ENCODE data around the gene EFR3B. TPM values are rescaled to one million over a fixed set of nuclear protein-coding genes. Genes with fewer than 3 reads are reported as not detected.
"Not testable (repeated sequence)": the region's sequence is repeated elsewhere in the genome, so short reads cannot be mapped to it uniquely, and the experiment has no call there.

EFR3B gene
- total and polyA plus RNA-seq, 10 of the 15 experiments (the other 5 are each of a cell fraction or from before 2014, with no cell fraction given), result 0.12 to 3.9 (median 1.8) TPM

DNA sequence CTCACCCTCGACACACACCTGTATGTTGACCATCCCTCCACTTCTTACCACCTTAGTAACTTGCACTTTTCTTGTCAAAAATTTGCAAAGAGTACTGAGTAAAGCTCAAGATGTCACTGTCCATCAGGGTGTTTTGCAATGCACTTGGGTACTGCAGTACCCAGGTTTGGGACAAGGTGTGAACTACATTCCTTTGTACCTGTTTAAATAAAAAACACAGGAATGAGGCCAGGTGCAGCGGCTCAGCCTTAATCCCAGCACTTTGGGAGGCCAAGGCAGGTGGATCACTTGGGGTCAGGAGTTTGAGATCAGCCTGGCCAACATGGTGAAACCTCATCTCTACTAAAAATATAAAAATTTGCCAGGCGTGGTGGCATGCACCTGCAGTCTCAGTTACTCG, 98.7 kb downstream of the EFR3B start:
- in situ Hi-C loops (cut with MboI); DNase-seq (ENCODE audit: low read depth, low spot score); H3K27me3 ChIP-seq (replicated peaks in 1 of 2; ENCODE audit: control insufficient read depth in 2 of 2, insufficient read depth in 2 of 2, low read length in 1 of 2); FAIRE-seq; H3K9me3 ChIP-seq (replicated peaks; ENCODE audit: control insufficient read depth, insufficient read depth, low read length); intact Hi-C loops (cut with micrococcal nuclease; ENCODE audit: unreplicated experiment); H4K20me1 ChIP-seq (ENCODE audit: control insufficient read depth, insufficient read depth); RAD21 ChIA-PET (ENCODE audit: unreplicated experiment); H2AFZ ChIP-seq (ENCODE audit: control insufficient read depth, low read depth, low read length); H3K27ac ChIP-seq (ENCODE audit: control insufficient read depth, insufficient read depth); H3K4me1 ChIP-seq (ENCODE audit: control insufficient read depth, insufficient read depth, low read length); BruUV-seq (replicated peaks); H3K4me2 ChIP-seq (ENCODE audit: control insufficient read depth, insufficient read depth); H3K36me3 ChIP-seq (ENCODE audit: control insufficient read depth in 2 of 2, insufficient read depth in 2 of 2, low read length in 1 of 2); H3K9ac ChIP-seq (ENCODE audit: control insufficient read depth, insufficient read depth, low read length); H3K4me3 ChIP-seq; ATAC-seq; H3K79me2 ChIP-seq (ENCODE audit: control insufficient read depth, insufficient read depth, low read length): not testable (repeated sequence)
- ChIA-PET CTCF (interaction anchor here (0.6 to 3.7 kb wide), 6 partner anchors 12 to 1321 kb away, joined by 3 to 11 read pairs (median 4); no protein-coding TSS in a partner anchor), SMC1A (ENCODE audit: uncharacterized antibody, unreplicated experiment) (interaction anchor here (1.0 kb wide), 1 partner anchor 12 kb away, joined by 4 read pairs; no protein-coding TSS in a partner anchor), POLR2A (interaction anchor here (0.7 kb wide), 1 partner anchor 26 kb away, joined by 4 read pairs; no protein-coding TSS in a partner anchor)
- 33% methylated on average over 4 of the region's 4 CpGs for WGBS (ENCODE audit: insufficient coverage, insufficient replicate concordance, low lambda C conversion rate, missing lambda C conversion rate)

DNA sequence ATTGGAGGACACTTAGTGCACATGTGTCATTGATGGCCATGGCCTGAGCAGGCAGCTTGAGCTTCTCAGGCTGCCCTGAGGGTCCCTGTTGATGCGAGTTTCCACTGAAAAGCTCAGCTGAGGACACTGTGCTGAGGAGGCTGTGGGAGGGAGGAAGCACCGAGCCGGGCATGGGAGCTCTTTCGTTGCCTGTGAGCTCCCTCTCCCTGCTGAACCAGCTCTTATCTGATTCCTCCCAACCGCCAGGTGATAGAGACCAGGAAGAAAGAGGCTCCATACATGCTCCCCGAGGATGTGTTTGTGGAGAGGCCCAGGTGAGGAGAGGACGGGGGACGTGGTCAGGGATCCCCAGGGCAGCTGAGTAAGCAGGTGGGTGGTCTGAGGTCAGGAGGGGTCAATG, 99.2 kb downstream of the EFR3B start:
- ChIA-PET CTCF (interaction anchor here (0.6 to 1.1 kb wide), 6 partner anchors 25 to 1331 kb away, joined by 3 to 4 read pairs (median 3); no protein-coding TSS in a partner anchor), RAD21 (ENCODE audit: unreplicated experiment) (no interaction called here), SMC1A (ENCODE audit: uncharacterized antibody, unreplicated experiment) (interaction anchor here (0.6 to 1.0 kb wide), 2 partner anchors 12 to 1148 kb away, joined by 4 read pairs; no protein-coding TSS in a partner anchor), POLR2A (interaction anchor here (0.7 kb wide), 1 partner anchor 25 kb away, joined by 4 read pairs; no protein-coding TSS in a partner anchor)
- FAIRE-seq (no peak), ATAC-seq (no peak), DNase-seq (ENCODE audit: low read depth, low spot score) (no peak)
- no peak overlapping the region for H2AFZ ChIP-seq (ENCODE audit: control insufficient read depth, low read depth, low read length)
- H3K9me3 ChIP-seq (replicated peaks; ENCODE audit: control insufficient read depth, insufficient read depth, low read length), result no peaks in the 10 kb centered on the region
- no peak overlapping the region for H3K27ac ChIP-seq (ENCODE audit: control insufficient read depth, insufficient read depth)
- no peaks in the 10 kb centered on the region; a peak in 3 of 4 replicates for H3K27me3 ChIP-seq (replicated peaks in 1 of 2; ENCODE audit: control insufficient read depth in 2 of 2, insufficient read depth in 2 of 2, low read length in 1 of 2)
- no peak overlapping the region for H3K9ac ChIP-seq (ENCODE audit: control insufficient read depth, insufficient read depth, low read length)
- H3K79me2 ChIP-seq (ENCODE audit: control insufficient read depth, insufficient read depth, low read length), result no peaks in the 10 kb centered on the region
- no peaks in the 10 kb centered on the region for H3K36me3 ChIP-seq (ENCODE audit: control insufficient read depth in 2 of 2, insufficient read depth in 2 of 2, low read length in 1 of 2)
- no TSS peak for BruUV-seq (replicated peaks)
- no peaks in the 10 kb centered on the region for H4K20me1 ChIP-seq (ENCODE audit: control insufficient read depth, insufficient read depth)
- intact Hi-C loops (cut with micrococcal nuclease; ENCODE audit: unreplicated experiment), result no loop called here
- H3K4me3 ChIP-seq, result no peak overlapping the region
- H3K4me1 ChIP-seq (ENCODE audit: control insufficient read depth, insufficient read depth, low read length), result no peaks in the 10 kb centered on the region
- 36% methylated on average over 8 of the region's 8 CpGs for WGBS (ENCODE audit: insufficient coverage, insufficient replicate concordance, low lambda C conversion rate, missing lambda C conversion rate)
- in situ Hi-C loops (cut with MboI), result no loop called here
- H3K4me2 ChIP-seq (ENCODE audit: control insufficient read depth, insufficient read depth), result no peak overlapping the region
- TF ChIP-seq SMAD1 (IDR thresholded peaks at IDR 0.05; ENCODE audit: low read depth, partially characterized antibody), result no peak
- TF ChIP-seq, protein P1, sequence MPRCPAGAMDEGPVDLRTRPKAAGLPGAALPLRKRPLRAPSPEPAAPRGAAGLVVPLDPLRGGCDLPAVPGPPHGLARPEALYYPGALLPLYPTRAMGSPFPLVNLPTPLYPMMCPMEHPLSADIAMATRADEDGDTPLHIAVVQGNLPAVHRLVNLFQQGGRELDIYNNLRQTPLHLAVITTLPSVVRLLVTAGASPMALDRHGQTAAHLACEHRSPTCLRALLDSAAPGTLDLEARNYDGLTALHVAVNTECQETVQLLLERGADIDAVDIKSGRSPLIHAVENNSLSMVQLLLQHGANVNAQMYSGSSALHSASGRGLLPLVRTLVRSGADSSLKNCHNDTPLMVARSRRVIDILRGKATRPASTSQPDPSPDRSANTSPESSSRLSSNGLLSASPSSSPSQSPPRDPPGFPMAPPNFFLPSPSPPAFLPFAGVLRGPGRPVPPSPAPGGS (IDR thresholded peaks at IDR 0.05; ENCODE audit: borderline replicate concordance, insufficient read depth, low read depth, low read length, poor library complexity, severe bottlenecking), result no peak
- TF ChIP-seq ASH2L (IDR thresholded peaks at IDR 0.05; ENCODE audit: borderline replicate concordance, low read depth), result no peak
- TF ChIP-seq RELA (IDR thresholded peaks at IDR 0.05; ENCODE audit: borderline replicate concordance, partially characterized antibody), result no peak
- TF ChIP-seq TCF12 (IDR thresholded peaks at IDR 0.05; ENCODE audit: low read depth, low read length), result no peak
- TF ChIP-seq CBX5 (IDR thresholded peaks at IDR 0.05; ENCODE audit: low read depth), result no peak
- no peak for TF ChIP-seq NR2C2 (IDR thresholded peaks at IDR 0.05; ENCODE audit: borderline replicate concordance, control insufficient read depth, insufficient read length, low read depth)
- no peak for TF ChIP-seq POLR2AphosphoS5 (IDR thresholded peaks at IDR 0.05; ENCODE audit: low read length)
- TF ChIP-seq, protein P2, sequence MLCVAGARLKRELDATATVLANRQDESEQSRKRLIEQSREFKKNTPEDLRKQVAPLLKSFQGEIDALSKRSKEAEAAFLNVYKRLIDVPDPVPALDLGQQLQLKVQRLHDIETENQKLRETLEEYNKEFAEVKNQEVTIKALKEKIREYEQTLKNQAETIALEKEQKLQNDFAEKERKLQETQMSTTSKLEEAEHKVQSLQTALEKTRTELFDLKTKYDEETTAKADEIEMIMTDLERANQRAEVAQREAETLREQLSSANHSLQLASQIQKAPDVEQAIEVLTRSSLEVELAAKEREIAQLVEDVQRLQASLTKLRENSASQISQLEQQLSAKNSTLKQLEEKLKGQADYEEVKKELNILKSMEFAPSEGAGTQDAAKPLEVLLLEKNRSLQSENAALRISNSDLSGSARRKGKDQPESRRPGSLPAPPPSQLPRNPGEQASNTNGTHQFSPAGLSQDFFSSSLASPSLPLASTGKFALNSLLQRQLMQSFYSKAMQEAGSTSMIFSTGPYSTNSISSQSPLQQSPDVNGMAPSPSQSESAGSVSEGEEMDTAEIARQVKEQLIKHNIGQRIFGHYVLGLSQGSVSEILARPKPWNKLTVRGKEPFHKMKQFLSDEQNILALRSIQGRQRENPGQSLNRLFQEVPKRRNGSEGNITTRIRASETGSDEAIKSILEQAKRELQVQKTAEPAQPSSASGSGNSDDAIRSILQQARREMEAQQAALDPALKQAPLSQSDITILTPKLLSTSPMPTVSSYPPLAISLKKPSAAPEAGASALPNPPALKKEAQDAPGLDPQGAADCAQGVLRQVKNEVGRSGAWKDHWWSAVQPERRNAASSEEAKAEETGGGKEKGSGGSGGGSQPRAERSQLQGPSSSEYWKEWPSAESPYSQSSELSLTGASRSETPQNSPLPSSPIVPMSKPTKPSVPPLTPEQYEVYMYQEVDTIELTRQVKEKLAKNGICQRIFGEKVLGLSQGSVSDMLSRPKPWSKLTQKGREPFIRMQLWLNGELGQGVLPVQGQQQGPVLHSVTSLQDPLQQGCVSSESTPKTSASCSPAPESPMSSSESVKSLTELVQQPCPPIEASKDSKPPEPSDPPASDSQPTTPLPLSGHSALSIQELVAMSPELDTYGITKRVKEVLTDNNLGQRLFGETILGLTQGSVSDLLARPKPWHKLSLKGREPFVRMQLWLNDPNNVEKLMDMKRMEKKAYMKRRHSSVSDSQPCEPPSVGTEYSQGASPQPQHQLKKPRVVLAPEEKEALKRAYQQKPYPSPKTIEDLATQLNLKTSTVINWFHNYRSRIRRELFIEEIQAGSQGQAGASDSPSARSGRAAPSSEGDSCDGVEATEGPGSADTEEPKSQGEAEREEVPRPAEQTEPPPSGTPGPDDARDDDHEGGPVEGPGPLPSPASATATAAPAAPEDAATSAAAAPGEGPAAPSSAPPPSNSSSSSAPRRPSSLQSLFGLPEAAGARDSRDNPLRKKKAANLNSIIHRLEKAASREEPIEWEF (IDR thresholded peaks at IDR 0.05; ENCODE audit: insufficient replicate concordance, low read depth, low read length), result no peak
